Astrocyte (in vitro differentiated cells and primary cell): Measurements from ENCODE around the gene TMEM196. TPM values are rescaled to one million over a fixed set of nuclear protein-coding genes. Genes with fewer than 3 reads are reported as not detected.

Experiments
- DNase-seq: peaks from one replicate; pipeline ENCODE4 v3.0.0-alpha.2; 2010; ENCODE audit warnings: low read depth
- FAIRE-seq: peaks from 2 replicates; lab custom pipeline; 2011; peaks lifted over from hg19 to GRCh38; lab: Jason Lieb, UNC
- H2AFZ ChIP-seq: 2 replicates; pipeline ENCODE4 v1.6.0; 2012; ENCODE audit warnings: low read depth, low read length, inconsistent platforms
- H3K27ac ChIP-seq: 2 replicates; pipeline ENCODE4 v1.5.1; 2011; ENCODE audit warnings: low read depth, low read length, inconsistent platforms
- H3K27me3 ChIP-seq: 2 replicates; pipeline ENCODE4 v1.6.0; 2011; ENCODE audit warnings: low read length, inconsistent platforms; ENCODE audit not compliant: insufficient read depth
- H3K36me3 ChIP-seq: 2 replicates; pipeline ENCODE4 v1.5.1; 2011; ENCODE audit warnings: low read length, inconsistent platforms; ENCODE audit not compliant: insufficient read depth
- H3K4me1 ChIP-seq: 2 replicates; pipeline ENCODE4 v1.5.1; 2011; ENCODE audit warnings: low read length, inconsistent platforms; ENCODE audit not compliant: insufficient read depth
- H3K4me2 ChIP-seq: 2 replicates; pipeline ENCODE4 v1.6.0; 2012; ENCODE audit warnings: low read length, inconsistent platforms
- H3K4me3 ChIP-seq: 2 replicates; pipeline ENCODE4 v1.5.1; 2011; ENCODE audit warnings: low read depth, mild to moderate bottlenecking, low read length, inconsistent platforms; ENCODE audit not compliant: insufficient read depth
- H3K79me2 ChIP-seq: 2 replicates; pipeline ENCODE4 v1.6.0; 2012; ENCODE audit warnings: mild to moderate bottlenecking, low read length, inconsistent platforms; ENCODE audit not compliant: insufficient read depth
- H3K9ac ChIP-seq: 2 replicates; pipeline ENCODE4 v1.6.0; 2012; ENCODE audit warnings: mild to moderate bottlenecking, low read length, inconsistent platforms
- H3K9me3 ChIP-seq: 2 replicates; pipeline ENCODE4 v1.5.1; 2012; ENCODE audit warnings: low read depth, mild to moderate bottlenecking, low read length, inconsistent platforms; ENCODE audit not compliant: insufficient read depth
- H4K20me1 ChIP-seq: 2 replicates; pipeline ENCODE4 v1.6.0; 2012; ENCODE audit warnings: low read length, inconsistent platforms; ENCODE audit not compliant: insufficient read depth
- H3K27ac Mint-ChIP-seq: one replicate; pipeline ENCODE4 v1.8.0; 2021; ENCODE audit warnings: mild to moderate bottlenecking, mixed read lengths; ENCODE audit not compliant: unreplicated experiment
- H3K27me3 Mint-ChIP-seq: one replicate; pipeline ENCODE4 v1.8.0; 2021; ENCODE audit warnings: low read depth, mixed read lengths; ENCODE audit not compliant: unreplicated experiment
- H3K36me3 Mint-ChIP-seq: one replicate; pipeline ENCODE4 v1.8.0; 2021; ENCODE audit warnings: low read depth, mixed read lengths; ENCODE audit not compliant: unreplicated experiment
- H3K4me1 Mint-ChIP-seq: one replicate; pipeline ENCODE4 v1.8.0; 2021; ENCODE audit warnings: low read depth, mixed read lengths; ENCODE audit not compliant: unreplicated experiment
- H3K4me3 Mint-ChIP-seq: one replicate; pipeline ENCODE4 v1.8.0; 2021; ENCODE audit warnings: mild to moderate bottlenecking, moderate library complexity, mixed read lengths; ENCODE audit not compliant: unreplicated experiment
- H3K9me3 Mint-ChIP-seq: one replicate; pipeline ENCODE4 v1.8.0; 2021; ENCODE audit warnings: mild to moderate bottlenecking, mixed read lengths; ENCODE audit not compliant: unreplicated experiment
- EZH2 ChIP-seq: IDR thresholded peaks from 2 replicates; pipeline ENCODE4 v1.6.1; 2012; ENCODE audit warnings: mild to moderate bottlenecking, low read length, inconsistent platforms; ENCODE audit not compliant: insufficient read depth
- total RNA-seq: library from RNA; stranded (reverse); gene quantifications from 2 replicates; pipeline ENCODE4 v1.2.1, GENCODE V29; 2021
- TF ChIP-seq, protein P1 (sequence below): IDR thresholded peaks from 2 replicates; pipeline ENCODE4 v1.5.1; 2011; ENCODE audit warnings: low read depth, mild to moderate bottlenecking, inconsistent platforms, low read length, moderate library complexity; ENCODE audit not compliant: insufficient read depth

The TMEM196 gene
- total RNA-seq, 1 donor from 2014 or later, result not detected

DNA sequence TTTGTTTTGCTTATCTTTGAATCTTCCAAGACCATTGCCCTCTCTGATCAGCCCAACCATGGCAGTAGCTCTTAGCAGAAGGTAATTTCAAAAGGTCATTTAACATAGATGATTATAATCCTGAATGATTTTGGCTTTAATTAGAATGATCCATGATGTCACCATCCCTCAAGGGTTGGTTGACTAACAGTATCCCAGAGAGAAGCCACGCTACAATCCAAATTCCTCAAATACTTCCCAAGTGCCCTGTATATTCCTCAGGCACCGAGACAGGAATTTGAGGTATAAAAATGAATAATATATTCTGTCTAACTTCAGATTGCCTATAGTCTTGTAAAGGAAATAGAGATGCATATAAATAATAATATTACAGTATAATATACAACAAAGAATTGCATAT is 42.1 kb upstream of the TMEM196 start:
- TF ChIP-seq, protein P1, sequence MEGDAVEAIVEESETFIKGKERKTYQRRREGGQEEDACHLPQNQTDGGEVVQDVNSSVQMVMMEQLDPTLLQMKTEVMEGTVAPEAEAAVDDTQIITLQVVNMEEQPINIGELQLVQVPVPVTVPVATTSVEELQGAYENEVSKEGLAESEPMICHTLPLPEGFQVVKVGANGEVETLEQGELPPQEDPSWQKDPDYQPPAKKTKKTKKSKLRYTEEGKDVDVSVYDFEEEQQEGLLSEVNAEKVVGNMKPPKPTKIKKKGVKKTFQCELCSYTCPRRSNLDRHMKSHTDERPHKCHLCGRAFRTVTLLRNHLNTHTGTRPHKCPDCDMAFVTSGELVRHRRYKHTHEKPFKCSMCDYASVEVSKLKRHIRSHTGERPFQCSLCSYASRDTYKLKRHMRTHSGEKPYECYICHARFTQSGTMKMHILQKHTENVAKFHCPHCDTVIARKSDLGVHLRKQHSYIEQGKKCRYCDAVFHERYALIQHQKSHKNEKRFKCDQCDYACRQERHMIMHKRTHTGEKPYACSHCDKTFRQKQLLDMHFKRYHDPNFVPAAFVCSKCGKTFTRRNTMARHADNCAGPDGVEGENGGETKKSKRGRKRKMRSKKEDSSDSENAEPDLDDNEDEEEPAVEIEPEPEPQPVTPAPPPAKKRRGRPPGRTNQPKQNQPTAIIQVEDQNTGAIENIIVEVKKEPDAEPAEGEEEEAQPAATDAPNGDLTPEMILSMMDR, result no peak
- no peak for TF ChIP-seq EZH2
- H3K79me2 ChIP-seq, result no peaks in the 10 kb centered on the region
- no peaks in the 10 kb centered on the region for H3K27me3 ChIP-seq
- H3K9me3 ChIP-seq, result no peaks in the 10 kb centered on the region
- no peak overlapping the region for H3K4me2 ChIP-seq
- no peaks in the 10 kb centered on the region for H3K4me1 Mint-ChIP-seq
- H2AFZ ChIP-seq, result no peak overlapping the region
- DNase-seq (peak; percentile 22), FAIRE-seq (no peak)
- no peak overlapping the region for H3K4me3 ChIP-seq
- H3K9me3 Mint-ChIP-seq, result peaks cover 2% of the 10 kb centered on the region
- no peaks in the 10 kb centered on the region for H3K36me3 Mint-ChIP-seq
- H3K36me3 ChIP-seq, result no peaks in the 10 kb centered on the region
- H3K27ac Mint-ChIP-seq, result no peak overlapping the region
- no peak overlapping the region for H3K9ac ChIP-seq
- no peaks in the 10 kb centered on the region for H3K4me1 ChIP-seq
- H3K27ac ChIP-seq, result no peak overlapping the region
- H3K27me3 Mint-ChIP-seq, result no peaks in the 10 kb centered on the region
- no peaks in the 10 kb centered on the region for H4K20me1 ChIP-seq
- H3K4me3 Mint-ChIP-seq, result no peak overlapping the region

DNA sequence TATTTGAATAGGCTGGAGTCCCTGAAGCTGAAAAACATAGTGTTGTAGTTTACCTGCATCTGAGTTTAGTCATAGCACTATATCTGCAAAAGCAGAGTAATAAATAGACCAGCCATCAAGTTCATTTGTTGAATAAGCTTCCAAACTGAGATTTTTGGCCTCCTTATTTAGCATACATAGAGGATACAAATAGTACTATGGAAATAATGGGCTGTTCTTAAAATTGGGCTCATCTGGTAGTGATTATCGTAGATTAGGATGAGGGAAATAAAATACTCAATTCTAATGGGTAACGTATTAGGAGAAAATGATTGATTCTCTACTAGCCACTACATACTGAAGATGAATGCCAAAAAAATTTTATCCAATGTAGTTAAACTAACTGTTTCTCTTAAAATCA is 41.4 kb upstream of the TMEM196 start:
- Mint-ChIP-seq H3K9me3 (no peaks in the 10 kb centered on the region), H3K27me3 (no peaks in the 10 kb centered on the region), H3K4me1 (no peaks in the 10 kb centered on the region), H3K4me3 (no peak overlapping the region), H3K36me3 (no peaks in the 10 kb centered on the region), H3K27ac (no peak overlapping the region)
- Histone ChIP-seq H3K27me3 (no peaks in the 10 kb centered on the region), H4K20me1 (no peaks in the 10 kb centered on the region), H3K9ac (no peak overlapping the region), H3K9me3 (no peaks in the 10 kb centered on the region), H3K27ac (no peak overlapping the region), H3K4me2 (no peak overlapping the region), H3K36me3 (no peaks in the 10 kb centered on the region), H3K79me2 (no peaks in the 10 kb centered on the region), H3K4me3 (no peak overlapping the region), H3K4me1 (no peaks in the 10 kb centered on the region), H2AFZ (no peak overlapping the region)
- FAIRE-seq (no peak), DNase-seq (no peak)
- TF ChIP-seq, protein P1, result no peak
- TF ChIP-seq EZH2, result no peak

DNA sequence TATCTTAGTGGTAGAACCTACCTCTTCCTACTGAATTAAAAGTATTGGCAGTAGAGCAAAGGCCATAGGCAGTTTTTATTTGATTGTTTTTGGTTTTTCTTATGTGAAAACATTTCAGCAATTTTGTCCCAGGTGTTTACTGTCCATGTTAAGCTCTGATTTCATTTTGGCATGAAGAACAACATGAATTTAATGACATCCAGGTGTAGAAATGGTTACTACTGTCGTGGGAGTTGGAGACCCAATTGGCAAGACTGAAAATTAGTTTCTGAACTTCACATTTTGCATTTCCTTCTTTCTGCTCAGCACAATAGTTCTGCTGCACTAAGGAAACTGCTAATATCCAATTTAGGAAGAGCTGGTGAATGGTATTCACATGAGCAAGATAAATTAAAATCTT is 38.0 kb upstream of the TMEM196 start:
- TF ChIP-seq, protein P1, result no peak
- no peak for TF ChIP-seq EZH2
- no peaks in the 10 kb centered on the region for H3K4me1 Mint-ChIP-seq
- H2AFZ ChIP-seq, result no peak overlapping the region
- H3K36me3 ChIP-seq, result no peaks in the 10 kb centered on the region
- H3K36me3 Mint-ChIP-seq, result no peaks in the 10 kb centered on the region
- no peak for DNase-seq
- H3K27me3 Mint-ChIP-seq, result no peaks in the 10 kb centered on the region
- H3K4me1 ChIP-seq, result no peaks in the 10 kb centered on the region
- no peaks in the 10 kb centered on the region for H3K9me3 ChIP-seq
- no peaks in the 10 kb centered on the region for H3K79me2 ChIP-seq
- no peaks in the 10 kb centered on the region for H3K9me3 Mint-ChIP-seq
- H4K20me1 ChIP-seq, result no peaks in the 10 kb centered on the region
- H3K4me3 Mint-ChIP-seq, result no peak overlapping the region
- no peak overlapping the region for H3K27ac Mint-ChIP-seq
- H3K27me3 ChIP-seq, result no peaks in the 10 kb centered on the region
- H3K4me3 ChIP-seq, result no peak overlapping the region
- H3K4me2 ChIP-seq, result no peak overlapping the region
- H3K9ac ChIP-seq, result no peak overlapping the region
- no peak for FAIRE-seq
- no peak overlapping the region for H3K27ac ChIP-seq
